GM08714 (cell line): ENCODE results near the gene STXBP3.

Experiments used
- H3K4me3 ChIP-seq: fragments of 200-500 bp; sonication (Bioruptor generic); 2 replicates; pipeline ENCODE4 v1.5.1; 2014; ENCODE audit warnings: mild to moderate bottlenecking, low read length, inconsistent platforms
- ZNF274 ChIP-seq: IDR thresholded peaks from 2 replicates; pipeline ENCODE4 v1.6.1; 2012; ENCODE audit warnings: mild to moderate bottlenecking, low read depth, low read length

The STXBP3 gene

DNA sequence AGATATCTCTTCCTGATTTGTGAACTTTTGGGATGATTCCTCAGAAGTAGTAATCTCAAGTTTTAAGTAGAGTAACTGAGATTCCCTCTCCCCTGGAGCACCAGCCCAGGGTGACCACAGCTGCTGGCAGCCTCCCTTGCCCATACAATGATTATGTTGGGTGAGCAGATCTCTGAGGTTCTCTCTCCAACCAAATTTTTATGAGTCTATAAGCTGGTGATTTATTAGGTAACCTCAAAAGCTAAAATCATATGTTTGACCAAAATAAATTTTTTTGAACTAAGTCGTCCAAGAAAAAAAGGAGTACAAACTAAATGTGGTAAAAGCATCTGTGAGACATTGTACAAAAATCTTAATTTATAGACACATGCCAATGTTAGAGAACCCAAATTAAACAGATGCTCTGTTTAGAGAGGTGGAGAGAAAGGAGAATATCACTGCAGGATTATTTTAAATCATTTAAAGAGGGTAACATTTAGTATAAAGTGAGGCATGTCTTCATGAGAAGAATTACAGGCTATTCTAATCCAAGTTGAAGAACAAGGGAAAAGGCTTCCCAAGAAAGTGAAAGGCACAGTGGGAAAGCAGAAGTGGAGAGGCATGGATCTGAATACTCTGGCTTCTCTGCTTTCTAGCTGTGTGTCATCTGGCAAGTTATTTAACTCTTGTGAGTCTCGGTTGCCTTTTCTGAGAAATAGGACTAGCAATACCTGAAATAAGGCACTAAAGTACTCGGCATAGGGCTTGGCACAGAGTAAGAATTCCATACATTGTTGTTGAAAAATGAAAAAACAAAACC is 107.9 kb downstream of the STXBP3 start:
- TF ChIP-seq ZNF274, result no peak
- no peak overlapping the region for H3K4me3 ChIP-seq

DNA sequence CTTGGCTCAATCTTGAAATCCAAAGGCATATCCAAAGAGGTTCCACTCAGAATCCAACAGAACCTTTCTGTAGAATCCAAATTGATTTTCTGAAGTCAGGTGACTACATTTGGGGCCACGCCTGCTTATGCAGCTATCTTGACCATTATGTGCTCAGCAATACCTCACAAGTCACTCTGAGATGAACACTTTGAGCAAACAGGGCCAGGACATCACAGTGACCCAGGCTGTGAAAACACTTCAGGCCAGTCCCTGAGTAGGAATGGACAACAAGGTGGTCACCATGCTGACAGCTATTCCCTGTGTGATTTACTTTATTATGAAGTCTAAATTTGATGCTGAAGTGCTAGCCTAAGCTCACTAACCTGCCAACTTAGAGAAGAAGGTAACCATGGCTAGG is 110.5 kb downstream of the STXBP3 start, which contains the start of gene AKNAD1:
Gene AKNAD1, minus strand, starts transcription at position 101 of the 400 bp plus-strand sequence. CDS start 4,430 bp downstream, outside the sequence.
- TF ChIP-seq ZNF274, result no peak
- no peak within 1 kb of the TSS for H3K4me3 ChIP-seq

DNA sequence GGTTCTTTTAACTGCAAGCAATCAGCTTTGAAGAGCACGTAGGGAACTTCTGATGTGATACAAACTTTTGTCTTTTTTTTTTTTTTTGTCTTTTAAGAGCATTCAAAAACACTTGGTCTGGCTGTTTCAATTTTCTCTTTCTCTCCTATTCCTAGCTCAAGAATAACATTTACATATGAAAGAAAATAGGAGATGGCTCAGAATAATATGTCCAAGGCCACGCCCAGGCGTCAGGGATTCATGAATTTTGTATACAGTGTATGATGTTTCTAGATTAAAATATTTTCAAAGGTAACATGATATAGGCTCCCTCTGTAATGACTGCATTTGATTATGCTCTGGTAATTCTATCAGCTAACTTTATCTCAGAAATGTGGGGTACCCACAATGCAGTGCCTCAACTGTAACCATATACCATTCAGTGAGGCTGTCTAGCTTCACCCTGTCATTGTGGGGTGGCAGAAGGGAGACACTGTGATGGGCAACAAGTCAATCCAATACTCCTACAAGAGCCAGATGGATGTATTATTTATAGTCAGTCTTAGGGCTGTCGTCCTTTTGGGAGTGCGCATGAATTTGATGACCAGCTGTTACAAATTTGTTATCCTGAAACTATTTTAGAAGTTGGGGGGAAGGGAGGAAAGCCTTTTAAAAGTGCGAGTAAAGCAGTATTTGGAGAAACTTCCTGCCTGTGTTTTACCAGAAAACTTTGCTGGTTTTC is 111.9 kb downstream of the STXBP3 start:
- no peak overlapping the region for H3K4me3 ChIP-seq
- TF ChIP-seq ZNF274, result no peak
